ENCODE data around the gene CCL27.

The CCL27 gene

GRCh38 chr9:34624475-34625185 lies 37.8 kb downstream of the CCL27 start:
- DNase-seq, result no peak

- DNase-seq, result no peak
Observed at GRCh38 chr9:34623374-34624235, 38.9 kb downstream of the CCL27 start.

GRCh38 chr9:34620061-34620994 lies 42.1 kb downstream of the CCL27 start, which contains the start of gene DCTN3:
TSS of gene DCTN3 (minus strand) at chr9:34620495. CDS start at chr9:34620464, 31 bp downstream.
- peak; percentile 81 to 95 (median 88) for DNase-seq

- no peak for DNase-seq
Observed at GRCh38 chr9:34615132-34615531, 47.3 kb downstream of the CCL27 start.

GRCh38 chr9:34612788-34613390 lies 49.6 kb downstream of the CCL27 start:
- peak; percentile 36 to 65 (median 59) for DNase-seq
